Right lobe of liver (tissue), 6 donors: ENCODE measurements around the gene HS3ST1. TPM values are rescaled to one million over a fixed set of nuclear protein-coding genes. Genes with fewer than 3 reads are reported as not detected.
A peak's percentile ranks its signal among the peaks of the same experiment; 100 is the strongest.

ENCODE experiments used
- ATAC-seq, 4 donors: fragments of 200-7000 bp; cut with Tn5 transposase; one replicate each; pipeline ENCODE4 v1.9.1; 2020; ENCODE audit warnings: mild to moderate bottlenecking in 4 of 4, moderate library complexity in 4 of 4
- DNase-seq, 3 donors: peaks; one replicate each; pipeline ENCODE4 v3.0.0-alpha.2; 2020
- H3K27ac ChIP-seq, 3 donors: fragments of 200-600 bp; one replicate each; pipeline ENCODE4 v1.8.0; 2022
- H3K27me3 ChIP-seq, 2 donors: fragments of 200-600 bp; one replicate each; pipeline ENCODE4 v1.8.0; 2022
- H3K36me3 ChIP-seq, 4 donors: fragments of 200-600 bp; sonication (generic) in 1 of 4; one replicate each; pipeline versions ENCODE4 v1.5.1 to v1.8.0; 2017 to 2022; ENCODE audit warnings: control low read depth in 1 of 4
- H3K4me1 ChIP-seq, 4 donors: fragments of 200-600 bp; sonication (generic) in 1 of 4; one replicate each; pipeline versions ENCODE4 v1.5.1 to v1.8.0; 2017 to 2022; ENCODE audit warnings: control low read depth in 1 of 4
- H3K4me3 ChIP-seq, 3 donors: fragments of 200-600 bp; one replicate each; pipeline ENCODE4 v1.8.0; 2022
- H3K9me3 ChIP-seq, 4 donors: fragments of 200-600 bp; sonication (generic) in 1 of 4; one replicate each; pipeline versions ENCODE4 v1.5.1 to v1.8.0; 2017 to 2022; ENCODE audit warnings: control low read depth in 1 of 4
- CTCF ChIP-seq, 4 donors: fragments of 200-600 bp in 3 of 4; fragments of 450-650 bp in 1 of 4; IDR thresholded peaks; one replicate each; pipeline versions ENCODE4 v1.5.1 to v1.8.0; 2016 to 2022; ENCODE audit warnings: antibody characterized with exemption in 4 of 4, mild to moderate bottlenecking in 2 of 4
- POLR2A ChIP-seq: fragments of 450-650 bp; IDR thresholded peaks from one replicate; pipeline ENCODE4 v1.6.1; 2017; ENCODE audit warnings: antibody characterized with exemption, mild to moderate bottlenecking
- WGBS: methylation state at CpG from one replicate; pipeline ENCODE4 v1.1.6; 2018; ENCODE audit warnings: low coverage, low lambda C conversion rate; ENCODE audit not compliant: insufficient coverage; ENCODE audit errors: missing lambda C conversion rate; 5-methylcytosine and 5-hydroxymethylcytosine counted together
- intact Hi-C, 2 donors: fragments of 100-400 bp; cut with DNase I; formaldehyde crosslinking; loops; one replicate each; pipeline versions ENCODE4 v1.11.2 to v1.14.1; 2022
- total RNA-seq, 6 experiments: library from RNA; depleted of rRNA in 2 of 6; stranded (reverse); fragments of >200 nt in 2 of 6; fragmentation: NEBNext Ultra II Directional in 3 of 6; extraction: Animal tissue kit (Norgen Biotek cat#: 25700) in 3 of 6; gene quantifications; one replicate each; pipeline versions ENCODE4 v1.1.0 to v1.2.4, GENCODE V29; 2016 to 2023
- donor health status: DM: no; HTN: yes; CAD: no.
- donor health status: DM: no; HTN: no; CAD: no.
- donor health status: DM: no; HTN: no; CAD: no.
- donor health status: DM: no; HTN: yes; CAD: no.
- donor health status: DM: no; HTN: yes; CAD: no.

The HS3ST1 gene
- total RNA-seq, 6 experiments from 2014 or later = 0.11 to 1.2 (median 0.25) TPM

GRCh38 chr4:11367371-11367770 is 61.3 kb downstream of the HS3ST1 start:
- peak in 1 of 3 donors; percentile 21 for DNase-seq
- no peak overlapping the region for H3K4me3 ChIP-seq
- peak in 3 of 4 donors; percentile 32 to 47 (median 35) for ATAC-seq
- 31% methylated on average over 4 of the region's 4 CpGs for WGBS
- TF ChIP-seq CTCF (IDR thresholded peaks at IDR 0.05) (no peak), POLR2A (no peak)
- H3K36me3 ChIP-seq = no peaks in the 10 kb centered on the region
- no peak overlapping the region for H3K27ac ChIP-seq
- no peaks in the 10 kb centered on the region for H3K9me3 ChIP-seq
- H3K4me1 ChIP-seq = no peaks in the 10 kb centered on the region
- H3K27me3 ChIP-seq = no peaks in the 10 kb centered on the region
- intact Hi-C loops = no loop called here

- H3K9me3 ChIP-seq = no peaks in the 10 kb centered on the region
- H3K27me3 ChIP-seq = no peaks in the 10 kb centered on the region
- intact Hi-C loops = no loop called here
- DNase-seq (no peak), ATAC-seq (no peak)
- H3K4me3 ChIP-seq = no peak overlapping the region
- H3K27ac ChIP-seq = no peak overlapping the region
- no peak for TF ChIP-seq POLR2A
- TF ChIP-seq CTCF (IDR thresholded peaks at IDR 0.05) = no peak
- H3K36me3 ChIP-seq = no peaks in the 10 kb centered on the region
- H3K4me1 ChIP-seq = no peaks in the 10 kb centered on the region
Measured at GRCh38 chr4:11366859-11367258, 61.8 kb downstream of the HS3ST1 start.

GRCh38 chr4:11365039-11365438 is 63.7 kb downstream of the HS3ST1 start:
- no peaks in the 10 kb centered on the region for H3K36me3 ChIP-seq
- no peaks in the 10 kb centered on the region for H3K9me3 ChIP-seq
- H3K4me1 ChIP-seq = no peaks in the 10 kb centered on the region
- H3K27me3 ChIP-seq = no peaks in the 10 kb centered on the region
- H3K27ac ChIP-seq = no peak overlapping the region
- intact Hi-C loops = no loop called here
- no peak for DNase-seq
- TF ChIP-seq CTCF (IDR thresholded peaks at IDR 0.05) = no peak
- no peak for TF ChIP-seq POLR2A
- no peak overlapping the region for H3K4me3 ChIP-seq
- no peak for ATAC-seq

GRCh38 chr4:11359591-11359990 is 69.1 kb downstream of the HS3ST1 start:
- ATAC-seq = no peak
- intact Hi-C loops = no loop called here
- TF ChIP-seq POLR2A = no peak
- no peak for TF ChIP-seq CTCF (IDR thresholded peaks at IDR 0.05)

GRCh38 chr4:11355226-11355625 is 73.5 kb downstream of the HS3ST1 start:
- Histone ChIP-seq H3K9me3 (no peaks in the 10 kb centered on the region), H3K4me3 (no peak overlapping the region), H3K27me3 (no peaks in the 10 kb centered on the region), H3K36me3 (no peaks in the 10 kb centered on the region), H3K4me1 (no peaks in the 10 kb centered on the region), H3K27ac (no peak overlapping the region)
- ATAC-seq (no peak), DNase-seq (no peak)
- intact Hi-C loops = no loop called here
- WGBS = 57% methylated on average over 8 of the region's 8 CpGs
- TF ChIP-seq POLR2A = no peak
- no peak for TF ChIP-seq CTCF (IDR thresholded peaks at IDR 0.05)

More at GRCh38 chr4:11359591-11359990, 69.1 kb downstream of the HS3ST1 start:
- no peaks in the 10 kb centered on the region for H3K27me3 ChIP-seq
- no peaks in the 10 kb centered on the region for H3K9me3 ChIP-seq
- H3K4me1 ChIP-seq = no peaks in the 10 kb centered on the region
- no peaks in the 10 kb centered on the region for H3K36me3 ChIP-seq
- H3K27ac ChIP-seq = no peak overlapping the region
- no peak for DNase-seq
- no peak overlapping the region for H3K4me3 ChIP-seq
